Kidney epithelial cell (primary cell): ENCODE results near the gene SLC66A1. TPM values are rescaled to one million over a fixed set of nuclear protein-coding genes. Genes with fewer than 3 reads are reported as not detected.

ENCODE experiments used
- DNase-seq: peaks from one replicate; pipeline ENCODE4 v3.0.0-alpha.2; 2010; ENCODE audit warnings: low read depth
- H3K27me3 ChIP-seq: 2 replicates; pipeline ENCODE4 v1.6.0; 2011; ENCODE audit warnings: low read length; ENCODE audit not compliant: control insufficient read depth, insufficient read depth
- H3K36me3 ChIP-seq: 2 replicates; pipeline ENCODE4 v1.5.1; 2011; ENCODE audit warnings: low read length; ENCODE audit not compliant: control insufficient read depth, insufficient read depth
- H3K4me3 ChIP-seq: 2 replicates; pipeline ENCODE4 v1.5.1; 2011; ENCODE audit warnings: low read depth, mild to moderate bottlenecking, control low read depth, low read length
- CTCF ChIP-seq: IDR thresholded peaks from 2 replicates; pipeline ENCODE4 v1.5.1; 2011; ENCODE audit warnings: mild to moderate bottlenecking, moderate library complexity, low read length, control low read depth, inconsistent platforms; ENCODE audit not compliant: insufficient read depth, poor library complexity, severe bottlenecking
- total RNA-seq: library from RNA; depleted of rRNA; stranded (reverse); fragments of >200 nt; gene quantifications from 2 replicates; pipeline ENCODE4 v1.2.3, GENCODE V29; 2015

The SLC66A1 gene
- total RNA-seq, 1 donor from 2014 or later, result 50.6 TPM

- no peak overlapping the region for H3K4me3 ChIP-seq
- no peak for DNase-seq
- no peak for TF ChIP-seq CTCF
- H3K27me3 ChIP-seq, result no peaks in the 10 kb centered on the region
- peaks cover 2% of the 10 kb centered on the region for H3K36me3 ChIP-seq
Observed at GRCh38 chr1:19337289-19337688, 25.2 kb downstream of the SLC66A1 start.

GRCh38 chr1:19338323-19338762 lies 26.2 kb downstream of the SLC66A1 start:
- no peak for DNase-seq
- peak; percentile 47 for TF ChIP-seq CTCF
- Histone ChIP-seq H3K4me3 (no peak overlapping the region), H3K36me3 (peaks cover 3% of the 10 kb centered on the region), H3K27me3 (no peaks in the 10 kb centered on the region)

GRCh38 chr1:19339214-19339861 lies 27.2 kb downstream of the SLC66A1 start:
- peaks cover 5% of the 10 kb centered on the region for H3K36me3 ChIP-seq
- no peak for TF ChIP-seq CTCF
- DNase-seq, result no peak
- no peaks in the 10 kb centered on the region for H3K27me3 ChIP-seq
- H3K4me3 ChIP-seq, result no peak overlapping the region

- Histone ChIP-seq H3K36me3 (peaks cover 5% of the 10 kb centered on the region), H3K4me3 (no peak overlapping the region), H3K27me3 (no peaks in the 10 kb centered on the region)
- DNase-seq, result no peak
- no peak for TF ChIP-seq CTCF
Observed at GRCh38 chr1:19340387-19340937, 28.3 kb downstream of the SLC66A1 start.

GRCh38 chr1:19341201-19342061 lies 29.3 kb downstream of the SLC66A1 start:
- peak; percentile 39 for DNase-seq
- no peaks in the 10 kb centered on the region for H3K27me3 ChIP-seq
- peak; percentile 82 for TF ChIP-seq CTCF
- H3K36me3 ChIP-seq, result peaks cover 5% of the 10 kb centered on the region
- no peak overlapping the region for H3K4me3 ChIP-seq
